ENCODE data around the gene TLL2. TPM values are rescaled to one million over a fixed set of nuclear protein-coding genes. Genes with fewer than 3 reads are reported as not detected.

TLL2 gene
- total and polyA plus RNA-seq, 9 of the 15 experiments (the other 6 are each of a cell fraction or from before 2014, with no cell fraction given): 0.09 TPM; not detected in 8

DNA sequence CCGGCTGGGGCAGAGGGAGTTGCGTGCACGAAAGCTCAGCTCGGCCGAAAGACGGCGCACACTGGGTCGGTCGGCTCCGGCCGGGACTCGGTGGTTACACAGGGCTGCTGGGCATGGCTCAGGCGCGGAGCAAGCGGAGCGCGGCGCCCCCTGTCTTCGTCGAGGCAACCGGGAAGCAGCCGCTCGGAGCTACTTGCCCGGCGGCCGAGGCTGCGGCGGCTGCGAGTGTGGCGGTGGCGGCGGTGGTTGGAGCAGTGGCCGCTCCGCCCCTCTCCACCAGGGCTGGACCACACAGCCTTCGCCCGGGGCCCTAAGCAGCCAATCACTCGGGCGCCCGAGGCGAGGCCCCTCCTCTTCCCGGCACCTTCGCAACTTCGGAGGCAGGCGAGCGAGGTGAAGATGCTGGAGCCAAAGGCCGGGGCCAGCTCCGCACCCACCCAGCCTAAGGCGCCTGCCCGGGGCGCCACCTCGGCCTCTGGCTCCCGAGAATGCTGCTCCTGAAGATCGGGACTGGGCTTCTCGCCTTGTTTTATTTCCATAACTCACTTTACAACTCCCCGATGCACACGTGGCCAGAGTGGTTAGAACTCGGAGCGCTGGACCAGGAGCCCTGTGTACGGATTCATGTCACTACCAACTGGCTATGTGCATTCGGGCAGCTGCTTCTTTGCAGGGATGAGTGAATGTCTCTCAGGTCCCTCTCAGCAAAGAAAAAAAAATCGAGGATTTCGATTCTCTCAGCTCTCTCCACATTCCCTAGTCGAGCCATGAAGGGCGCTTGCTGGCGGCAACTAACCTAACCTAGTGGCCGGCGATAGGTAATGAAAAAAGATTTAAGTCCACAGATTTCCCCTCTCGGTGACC lies at the start of gene TLL2 (continued):
- TF ChIP-seq, protein P1, sequence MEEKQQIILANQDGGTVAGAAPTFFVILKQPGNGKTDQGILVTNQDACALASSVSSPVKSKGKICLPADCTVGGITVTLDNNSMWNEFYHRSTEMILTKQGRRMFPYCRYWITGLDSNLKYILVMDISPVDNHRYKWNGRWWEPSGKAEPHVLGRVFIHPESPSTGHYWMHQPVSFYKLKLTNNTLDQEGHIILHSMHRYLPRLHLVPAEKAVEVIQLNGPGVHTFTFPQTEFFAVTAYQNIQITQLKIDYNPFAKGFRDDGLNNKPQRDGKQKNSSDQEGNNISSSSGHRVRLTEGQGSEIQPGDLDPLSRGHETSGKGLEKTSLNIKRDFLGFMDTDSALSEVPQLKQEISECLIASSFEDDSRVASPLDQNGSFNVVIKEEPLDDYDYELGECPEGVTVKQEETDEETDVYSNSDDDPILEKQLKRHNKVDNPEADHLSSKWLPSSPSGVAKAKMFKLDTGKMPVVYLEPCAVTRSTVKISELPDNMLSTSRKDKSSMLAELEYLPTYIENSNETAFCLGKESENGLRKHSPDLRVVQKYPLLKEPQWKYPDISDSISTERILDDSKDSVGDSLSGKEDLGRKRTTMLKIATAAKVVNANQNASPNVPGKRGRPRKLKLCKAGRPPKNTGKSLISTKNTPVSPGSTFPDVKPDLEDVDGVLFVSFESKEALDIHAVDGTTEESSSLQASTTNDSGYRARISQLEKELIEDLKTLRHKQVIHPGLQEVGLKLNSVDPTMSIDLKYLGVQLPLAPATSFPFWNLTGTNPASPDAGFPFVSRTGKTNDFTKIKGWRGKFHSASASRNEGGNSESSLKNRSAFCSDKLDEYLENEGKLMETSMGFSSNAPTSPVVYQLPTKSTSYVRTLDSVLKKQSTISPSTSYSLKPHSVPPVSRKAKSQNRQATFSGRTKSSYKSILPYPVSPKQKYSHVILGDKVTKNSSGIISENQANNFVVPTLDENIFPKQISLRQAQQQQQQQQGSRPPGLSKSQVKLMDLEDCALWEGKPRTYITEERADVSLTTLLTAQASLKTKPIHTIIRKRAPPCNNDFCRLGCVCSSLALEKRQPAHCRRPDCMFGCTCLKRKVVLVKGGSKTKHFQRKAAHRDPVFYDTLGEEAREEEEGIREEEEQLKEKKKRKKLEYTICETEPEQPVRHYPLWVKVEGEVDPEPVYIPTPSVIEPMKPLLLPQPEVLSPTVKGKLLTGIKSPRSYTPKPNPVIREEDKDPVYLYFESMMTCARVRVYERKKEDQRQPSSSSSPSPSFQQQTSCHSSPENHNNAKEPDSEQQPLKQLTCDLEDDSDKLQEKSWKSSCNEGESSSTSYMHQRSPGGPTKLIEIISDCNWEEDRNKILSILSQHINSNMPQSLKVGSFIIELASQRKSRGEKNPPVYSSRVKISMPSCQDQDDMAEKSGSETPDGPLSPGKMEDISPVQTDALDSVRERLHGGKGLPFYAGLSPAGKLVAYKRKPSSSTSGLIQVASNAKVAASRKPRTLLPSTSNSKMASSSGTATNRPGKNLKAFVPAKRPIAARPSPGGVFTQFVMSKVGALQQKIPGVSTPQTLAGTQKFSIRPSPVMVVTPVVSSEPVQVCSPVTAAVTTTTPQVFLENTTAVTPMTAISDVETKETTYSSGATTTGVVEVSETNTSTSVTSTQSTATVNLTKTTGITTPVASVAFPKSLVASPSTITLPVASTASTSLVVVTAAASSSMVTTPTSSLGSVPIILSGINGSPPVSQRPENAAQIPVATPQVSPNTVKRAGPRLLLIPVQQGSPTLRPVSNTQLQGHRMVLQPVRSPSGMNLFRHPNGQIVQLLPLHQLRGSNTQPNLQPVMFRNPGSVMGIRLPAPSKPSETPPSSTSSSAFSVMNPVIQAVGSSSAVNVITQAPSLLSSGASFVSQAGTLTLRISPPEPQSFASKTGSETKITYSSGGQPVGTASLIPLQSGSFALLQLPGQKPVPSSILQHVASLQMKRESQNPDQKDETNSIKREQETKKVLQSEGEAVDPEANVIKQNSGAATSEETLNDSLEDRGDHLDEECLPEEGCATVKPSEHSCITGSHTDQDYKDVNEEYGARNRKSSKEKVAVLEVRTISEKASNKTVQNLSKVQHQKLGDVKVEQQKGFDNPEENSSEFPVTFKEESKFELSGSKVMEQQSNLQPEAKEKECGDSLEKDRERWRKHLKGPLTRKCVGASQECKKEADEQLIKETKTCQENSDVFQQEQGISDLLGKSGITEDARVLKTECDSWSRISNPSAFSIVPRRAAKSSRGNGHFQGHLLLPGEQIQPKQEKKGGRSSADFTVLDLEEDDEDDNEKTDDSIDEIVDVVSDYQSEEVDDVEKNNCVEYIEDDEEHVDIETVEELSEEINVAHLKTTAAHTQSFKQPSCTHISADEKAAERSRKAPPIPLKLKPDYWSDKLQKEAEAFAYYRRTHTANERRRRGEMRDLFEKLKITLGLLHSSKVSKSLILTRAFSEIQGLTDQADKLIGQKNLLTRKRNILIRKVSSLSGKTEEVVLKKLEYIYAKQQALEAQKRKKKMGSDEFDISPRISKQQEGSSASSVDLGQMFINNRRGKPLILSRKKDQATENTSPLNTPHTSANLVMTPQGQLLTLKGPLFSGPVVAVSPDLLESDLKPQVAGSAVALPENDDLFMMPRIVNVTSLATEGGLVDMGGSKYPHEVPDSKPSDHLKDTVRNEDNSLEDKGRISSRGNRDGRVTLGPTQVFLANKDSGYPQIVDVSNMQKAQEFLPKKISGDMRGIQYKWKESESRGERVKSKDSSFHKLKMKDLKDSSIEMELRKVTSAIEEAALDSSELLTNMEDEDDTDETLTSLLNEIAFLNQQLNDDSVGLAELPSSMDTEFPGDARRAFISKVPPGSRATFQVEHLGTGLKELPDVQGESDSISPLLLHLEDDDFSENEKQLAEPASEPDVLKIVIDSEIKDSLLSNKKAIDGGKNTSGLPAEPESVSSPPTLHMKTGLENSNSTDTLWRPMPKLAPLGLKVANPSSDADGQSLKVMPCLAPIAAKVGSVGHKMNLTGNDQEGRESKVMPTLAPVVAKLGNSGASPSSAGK (IDR thresholded peaks at IDR 0.05): peak; percentile 82
- TF ChIP-seq RAD21 (CRISPR knock-in tag; conservative IDR thresholded peaks at IDR 0.05 in 1 of 2, IDR thresholded peaks at IDR 0.05 in 1 of 2) (peak; percentile 17 to 41; a peak in 2 of 4 replicates), PHB (CRISPR knock-in tag; IDR thresholded peaks at IDR 0.05) (no peak), SAP30 (IDR thresholded peaks at IDR 0.05; ENCODE audit: borderline replicate concordance, insufficient read depth, low read depth, low read length, poor library complexity, severe bottlenecking) (no peak), MYC (IDR thresholded peaks at IDR 0.05; ENCODE audit: low read depth, low read length) (no peak), MYC (CRISPR knock-in tag; IDR thresholded peaks at IDR 0.05; ENCODE audit: borderline replicate concordance, low read depth) (no peak), CTBP1 (IDR thresholded peaks at IDR 0.05; ENCODE audit: borderline replicate concordance) (peak; percentile 79), HMGN3 (IDR thresholded peaks at IDR 0.05; ENCODE audit: borderline replicate concordance, extremely low read depth, insufficient read length, low read depth, low read length) (peak; percentile 34)
- TF ChIP-seq, protein P2, sequence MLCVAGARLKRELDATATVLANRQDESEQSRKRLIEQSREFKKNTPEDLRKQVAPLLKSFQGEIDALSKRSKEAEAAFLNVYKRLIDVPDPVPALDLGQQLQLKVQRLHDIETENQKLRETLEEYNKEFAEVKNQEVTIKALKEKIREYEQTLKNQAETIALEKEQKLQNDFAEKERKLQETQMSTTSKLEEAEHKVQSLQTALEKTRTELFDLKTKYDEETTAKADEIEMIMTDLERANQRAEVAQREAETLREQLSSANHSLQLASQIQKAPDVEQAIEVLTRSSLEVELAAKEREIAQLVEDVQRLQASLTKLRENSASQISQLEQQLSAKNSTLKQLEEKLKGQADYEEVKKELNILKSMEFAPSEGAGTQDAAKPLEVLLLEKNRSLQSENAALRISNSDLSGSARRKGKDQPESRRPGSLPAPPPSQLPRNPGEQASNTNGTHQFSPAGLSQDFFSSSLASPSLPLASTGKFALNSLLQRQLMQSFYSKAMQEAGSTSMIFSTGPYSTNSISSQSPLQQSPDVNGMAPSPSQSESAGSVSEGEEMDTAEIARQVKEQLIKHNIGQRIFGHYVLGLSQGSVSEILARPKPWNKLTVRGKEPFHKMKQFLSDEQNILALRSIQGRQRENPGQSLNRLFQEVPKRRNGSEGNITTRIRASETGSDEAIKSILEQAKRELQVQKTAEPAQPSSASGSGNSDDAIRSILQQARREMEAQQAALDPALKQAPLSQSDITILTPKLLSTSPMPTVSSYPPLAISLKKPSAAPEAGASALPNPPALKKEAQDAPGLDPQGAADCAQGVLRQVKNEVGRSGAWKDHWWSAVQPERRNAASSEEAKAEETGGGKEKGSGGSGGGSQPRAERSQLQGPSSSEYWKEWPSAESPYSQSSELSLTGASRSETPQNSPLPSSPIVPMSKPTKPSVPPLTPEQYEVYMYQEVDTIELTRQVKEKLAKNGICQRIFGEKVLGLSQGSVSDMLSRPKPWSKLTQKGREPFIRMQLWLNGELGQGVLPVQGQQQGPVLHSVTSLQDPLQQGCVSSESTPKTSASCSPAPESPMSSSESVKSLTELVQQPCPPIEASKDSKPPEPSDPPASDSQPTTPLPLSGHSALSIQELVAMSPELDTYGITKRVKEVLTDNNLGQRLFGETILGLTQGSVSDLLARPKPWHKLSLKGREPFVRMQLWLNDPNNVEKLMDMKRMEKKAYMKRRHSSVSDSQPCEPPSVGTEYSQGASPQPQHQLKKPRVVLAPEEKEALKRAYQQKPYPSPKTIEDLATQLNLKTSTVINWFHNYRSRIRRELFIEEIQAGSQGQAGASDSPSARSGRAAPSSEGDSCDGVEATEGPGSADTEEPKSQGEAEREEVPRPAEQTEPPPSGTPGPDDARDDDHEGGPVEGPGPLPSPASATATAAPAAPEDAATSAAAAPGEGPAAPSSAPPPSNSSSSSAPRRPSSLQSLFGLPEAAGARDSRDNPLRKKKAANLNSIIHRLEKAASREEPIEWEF (CRISPR knock-in tag; IDR thresholded peaks at IDR 0.05): no peak

All from K562 (cell line).